Measurements from ENCODE around the gene TTC22. TPM values are rescaled to one million over a fixed set of nuclear protein-coding genes. Genes with fewer than 3 reads are reported as not detected.
A peak's percentile ranks its signal among the peaks of the same experiment; 100 is the strongest.
"Not testable (repeated sequence)": the region's sequence is repeated elsewhere in the genome, so short reads cannot be mapped to it uniquely, and the experiment has no call there.

Gene TTC22
- total and polyA plus RNA-seq, 2 donors = 1.0 to 2.1 TPM

DNA sequence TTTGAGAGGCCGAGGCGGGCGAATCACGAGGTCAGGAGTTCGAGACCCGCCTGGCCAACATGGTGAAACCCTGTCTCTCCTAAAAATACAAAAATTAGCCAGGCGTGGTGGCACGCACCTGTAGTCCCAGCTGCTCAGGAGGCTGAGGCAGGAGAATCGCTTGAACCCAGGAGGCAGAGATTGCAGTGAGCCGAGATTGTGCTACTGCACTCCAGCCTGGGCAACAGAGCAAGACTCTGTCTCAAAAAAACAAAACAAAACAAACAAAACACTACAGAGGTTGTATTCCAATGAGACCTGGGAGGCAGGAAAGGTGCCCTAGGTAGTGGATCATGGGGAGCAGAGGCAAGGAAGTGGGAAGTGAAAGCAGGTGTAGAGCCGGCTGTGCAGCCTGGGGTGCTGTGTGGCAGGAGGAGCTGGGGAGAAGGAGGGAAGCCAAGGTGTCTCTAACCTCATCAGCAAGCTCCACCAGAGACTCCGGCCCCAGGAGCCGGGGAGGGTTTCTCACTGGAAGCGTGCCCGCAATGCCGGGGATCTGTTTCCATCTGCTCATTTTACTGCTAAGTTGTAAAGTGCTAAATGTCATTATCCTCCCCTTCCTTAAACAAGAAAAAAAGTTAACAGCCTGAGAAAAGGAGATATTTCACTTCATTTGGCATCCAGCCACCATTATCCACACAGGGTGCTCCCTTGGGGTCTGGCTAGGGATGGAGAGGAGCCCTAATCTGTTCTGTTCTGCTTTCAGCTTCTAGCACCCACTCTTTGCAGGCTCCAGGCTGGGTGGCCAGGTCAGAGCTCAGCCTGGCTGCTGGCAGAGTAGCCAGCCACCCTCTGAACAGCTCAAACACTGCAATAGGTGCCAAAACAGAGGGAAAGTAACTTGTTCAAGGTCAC is 25.0 kb downstream of the TTC22 start:
- 64% methylated on average over 16 of the region's 16 CpGs for WGBS
- not testable (repeated sequence) for H3K4me3 ChIP-seq (ENCODE audit: low read depth, low read length); DNase-seq (ENCODE audit: extremely low spot score); H3K27ac ChIP-seq (ENCODE audit: low read depth); H3K36me3 ChIP-seq (ENCODE audit: insufficient read depth); H3K4me1 ChIP-seq (ENCODE audit: insufficient read depth)

DNA sequence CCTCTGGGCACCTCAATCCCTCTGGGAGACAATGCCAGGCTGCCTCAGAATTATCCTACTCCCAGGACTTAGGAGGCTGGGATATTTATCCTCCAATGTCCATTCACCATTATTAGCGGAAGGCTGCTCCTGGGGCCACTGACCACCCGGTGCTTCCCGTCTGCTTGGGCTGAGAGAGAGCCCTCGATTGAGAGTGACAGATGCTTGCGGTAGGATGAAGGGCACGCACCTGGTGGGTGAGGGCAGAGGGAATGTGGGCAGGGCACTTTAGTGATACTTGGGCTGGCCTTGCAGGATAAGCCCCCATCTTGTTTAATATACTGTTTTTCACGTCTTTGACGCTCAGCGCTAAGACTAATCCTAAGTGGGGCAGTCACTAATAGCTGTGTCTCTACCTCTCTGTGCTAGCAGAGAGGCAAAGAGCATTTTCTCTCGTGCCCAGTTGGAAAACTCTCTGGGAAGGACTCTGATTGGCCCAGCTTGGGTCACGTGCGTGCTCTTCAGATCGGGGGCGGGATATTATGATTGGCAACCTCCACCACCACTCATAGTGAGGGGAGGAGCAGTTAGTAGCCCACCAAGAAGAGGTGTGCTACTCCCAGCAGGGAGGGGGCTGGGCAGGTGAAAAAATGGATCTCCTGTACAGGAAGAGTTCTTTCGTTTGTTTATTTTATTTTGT is 26.2 kb downstream of the TTC22 start:
- no peak overlapping the region for H3K4me3 ChIP-seq (ENCODE audit: low read depth, low read length)
- no peak overlapping the region for H3K27ac ChIP-seq (ENCODE audit: low read depth)
- WGBS = 69% methylated on average over 15 of the region's 15 CpGs
- no peaks in the 10 kb centered on the region for H3K36me3 ChIP-seq (ENCODE audit: insufficient read depth)
- H3K4me1 ChIP-seq (ENCODE audit: insufficient read depth) = no peaks in the 10 kb centered on the region
- no peak for DNase-seq (ENCODE audit: extremely low spot score)

DNA sequence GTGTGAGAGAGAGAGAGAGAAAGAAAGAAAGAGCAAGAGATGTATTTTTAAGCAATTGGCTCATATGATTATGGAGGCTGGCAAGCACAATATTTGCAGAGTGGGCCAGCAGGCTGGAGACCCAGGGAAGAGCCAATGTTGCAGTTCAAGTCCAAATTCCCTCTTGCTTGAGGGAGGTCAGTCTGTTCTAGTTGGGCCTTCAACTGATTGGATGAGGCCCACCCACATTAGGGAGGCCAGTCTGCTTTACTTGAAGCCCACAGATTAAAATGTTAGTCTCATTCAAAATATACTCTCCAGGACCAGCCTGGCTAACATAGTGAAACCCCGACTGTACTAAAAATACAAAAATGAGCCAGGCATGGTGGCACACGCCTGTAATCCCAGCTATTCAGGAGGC is 28.2 kb downstream of the TTC22 start:
- Histone ChIP-seq H3K4me1 (ENCODE audit: insufficient read depth) (no peaks in the 10 kb centered on the region), H3K36me3 (ENCODE audit: insufficient read depth) (no peaks in the 10 kb centered on the region), H3K4me3 (ENCODE audit: low read depth, low read length) (no peak overlapping the region), H3K27ac (ENCODE audit: low read depth) (no peak overlapping the region)
- WGBS = 94% methylated on average over 2 of the region's 2 CpGs
- no peak for DNase-seq (ENCODE audit: extremely low spot score)

GRCh38 chr1:54768093-54768492 is 33.0 kb downstream of the TTC22 start:
- WGBS = 73% methylated on average over 5 of the region's 5 CpGs
- Histone ChIP-seq H3K4me3 (ENCODE audit: low read depth, low read length) (no peak overlapping the region), H3K27ac (ENCODE audit: low read depth) (no peak overlapping the region), H3K36me3 (ENCODE audit: insufficient read depth) (no peaks in the 10 kb centered on the region), H3K4me1 (ENCODE audit: insufficient read depth) (no peaks in the 10 kb centered on the region)
- no peak for DNase-seq (ENCODE audit: extremely low spot score)

GRCh38 chr1:54767526-54767925 is 33.6 kb downstream of the TTC22 start:
- Histone ChIP-seq H3K27ac (ENCODE audit: low read depth) (no peak overlapping the region), H3K4me1 (ENCODE audit: insufficient read depth) (no peaks in the 10 kb centered on the region), H3K4me3 (ENCODE audit: low read depth, low read length) (no peak overlapping the region), H3K36me3 (ENCODE audit: insufficient read depth) (no peaks in the 10 kb centered on the region)
- DNase-seq (ENCODE audit: extremely low spot score) = no peak
- 54% methylated on average over 6 of the region's 6 CpGs for WGBS

- Histone ChIP-seq H3K4me3 (ENCODE audit: low read depth, low read length) (no peak overlapping the region), H3K27ac (ENCODE audit: low read depth) (no peak overlapping the region), H3K36me3 (ENCODE audit: insufficient read depth) (no peaks in the 10 kb centered on the region), H3K4me1 (ENCODE audit: insufficient read depth) (no peaks in the 10 kb centered on the region)
- 31% methylated on average over 4 of the region's 4 CpGs for WGBS
- DNase-seq (ENCODE audit: extremely low spot score) = no peak
Observed at GRCh38 chr1:54766726-54767125, 34.4 kb downstream of the TTC22 start.

GRCh38 chr1:54764922-54765561 is 36.1 kb downstream of the TTC22 start:
- Histone ChIP-seq H3K27ac (ENCODE audit: low read depth) (no peak overlapping the region), H3K4me1 (ENCODE audit: insufficient read depth) (no peaks in the 10 kb centered on the region), H3K36me3 (ENCODE audit: insufficient read depth) (no peaks in the 10 kb centered on the region), H3K4me3 (ENCODE audit: low read depth, low read length) (peak overlapping the region; percentile 14)
- 63% methylated on average over 13 of the region's 13 CpGs for WGBS
- DNase-seq (ENCODE audit: extremely low spot score) = no peak

GRCh38 chr1:54764133-54764921 is 36.8 kb downstream of the TTC22 start, which contains the start of gene PARS2:
Gene PARS2 (minus strand): TSS chr1:54764523. CDS start chr1:54759161, 5,362 bp downstream.
- Histone ChIP-seq H3K27ac (ENCODE audit: low read depth) (no peak within 1 kb of the TSS), H3K36me3 (ENCODE audit: insufficient read depth) (no peaks in the 10 kb centered on the region), H3K4me1 (ENCODE audit: insufficient read depth) (no peaks in the 10 kb centered on the region), H3K4me3 (ENCODE audit: low read depth, low read length) (peak within 1 kb of the TSS; percentile 59)
- peak; percentile 99 for DNase-seq (ENCODE audit: extremely low spot score)
- WGBS = under 1% methylated on average over 57 of the region's 57 CpGs

DNA sequence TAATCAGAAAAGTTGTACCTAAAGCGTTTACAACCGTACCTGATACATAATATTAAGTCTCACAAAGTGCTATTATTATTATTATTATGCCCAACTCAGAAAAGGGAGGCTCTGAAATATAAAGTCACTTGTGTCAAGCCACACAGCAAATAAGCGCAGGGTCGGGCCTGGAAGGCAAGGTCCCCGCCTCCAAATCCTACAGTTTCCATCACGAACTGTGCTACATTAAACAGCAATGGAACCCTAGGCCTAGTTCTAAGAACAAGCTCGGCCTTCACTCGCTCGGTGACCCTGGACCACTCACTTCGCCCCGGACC is 37.3 kb downstream of the TTC22 start:
- DNase-seq (ENCODE audit: extremely low spot score) = no peak
- WGBS = 2% methylated on average over 11 of the region's 11 CpGs
- Histone ChIP-seq H3K27ac (ENCODE audit: low read depth) (no peak overlapping the region), H3K4me3 (ENCODE audit: low read depth, low read length) (peak overlapping the region; percentile 59), H3K36me3 (ENCODE audit: insufficient read depth) (no peaks in the 10 kb centered on the region), H3K4me1 (ENCODE audit: insufficient read depth) (no peaks in the 10 kb centered on the region)

GRCh38 chr1:54758678-54759348 is 42.3 kb downstream of the TTC22 start:
- DNase-seq (ENCODE audit: extremely low spot score) = no peak
- H3K4me3 ChIP-seq (ENCODE audit: low read depth, low read length) = no peak overlapping the region
- H3K27ac ChIP-seq (ENCODE audit: low read depth) = no peak overlapping the region
- WGBS = 94% methylated on average over 20 of the region's 20 CpGs
- H3K36me3 ChIP-seq (ENCODE audit: insufficient read depth) = peaks cover 7% of the 10 kb centered on the region
- no peaks in the 10 kb centered on the region for H3K4me1 ChIP-seq (ENCODE audit: insufficient read depth)

DNA sequence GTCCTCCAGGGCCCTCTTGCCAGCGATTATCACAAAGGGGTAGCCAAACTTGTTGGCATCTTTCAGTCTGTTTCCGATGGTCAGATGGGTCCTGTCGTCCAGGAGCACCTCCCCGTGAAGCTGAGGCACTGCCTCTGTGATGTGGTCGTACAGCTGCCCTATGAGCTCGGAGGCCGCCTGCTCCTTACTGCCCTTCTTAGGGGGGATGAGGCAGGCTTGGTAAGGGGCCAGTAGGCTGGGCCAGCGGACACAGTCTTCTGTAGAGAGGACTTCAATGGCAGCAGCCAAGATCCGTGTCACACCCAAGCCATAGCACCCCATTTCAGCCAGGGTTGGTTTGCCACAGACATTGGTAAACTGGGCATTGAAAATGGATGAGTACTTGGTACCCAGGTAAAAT is 43.3 kb downstream of the TTC22 start:
- Histone ChIP-seq H3K4me1 (ENCODE audit: insufficient read depth) (no peaks in the 10 kb centered on the region), H3K36me3 (ENCODE audit: insufficient read depth) (peaks cover 7% of the 10 kb centered on the region), H3K4me3 (ENCODE audit: low read depth, low read length) (no peak overlapping the region), H3K27ac (ENCODE audit: low read depth) (no peak overlapping the region)
- 94% methylated on average over 9 of the region's 9 CpGs for WGBS
- no peak for DNase-seq (ENCODE audit: extremely low spot score)

- DNase-seq (ENCODE audit: extremely low spot score) = no peak
- H3K27ac ChIP-seq (ENCODE audit: low read depth) = no peak overlapping the region
- 86% methylated on average over 25 of the region's 25 CpGs for WGBS
Observed at GRCh38 chr1:54754486-54755285, 46.4 kb downstream of the TTC22 start.

More at GRCh38 chr1:54754486-54755285, 46.4 kb downstream of the TTC22 start:
- Histone ChIP-seq H3K4me3 (ENCODE audit: low read depth, low read length) (no peak overlapping the region), H3K4me1 (ENCODE audit: insufficient read depth) (no peaks in the 10 kb centered on the region), H3K36me3 (ENCODE audit: insufficient read depth) (peaks cover 7% of the 10 kb centered on the region)
